ENCODE results near the gene SURF6.

Gene SURF6

DNA sequence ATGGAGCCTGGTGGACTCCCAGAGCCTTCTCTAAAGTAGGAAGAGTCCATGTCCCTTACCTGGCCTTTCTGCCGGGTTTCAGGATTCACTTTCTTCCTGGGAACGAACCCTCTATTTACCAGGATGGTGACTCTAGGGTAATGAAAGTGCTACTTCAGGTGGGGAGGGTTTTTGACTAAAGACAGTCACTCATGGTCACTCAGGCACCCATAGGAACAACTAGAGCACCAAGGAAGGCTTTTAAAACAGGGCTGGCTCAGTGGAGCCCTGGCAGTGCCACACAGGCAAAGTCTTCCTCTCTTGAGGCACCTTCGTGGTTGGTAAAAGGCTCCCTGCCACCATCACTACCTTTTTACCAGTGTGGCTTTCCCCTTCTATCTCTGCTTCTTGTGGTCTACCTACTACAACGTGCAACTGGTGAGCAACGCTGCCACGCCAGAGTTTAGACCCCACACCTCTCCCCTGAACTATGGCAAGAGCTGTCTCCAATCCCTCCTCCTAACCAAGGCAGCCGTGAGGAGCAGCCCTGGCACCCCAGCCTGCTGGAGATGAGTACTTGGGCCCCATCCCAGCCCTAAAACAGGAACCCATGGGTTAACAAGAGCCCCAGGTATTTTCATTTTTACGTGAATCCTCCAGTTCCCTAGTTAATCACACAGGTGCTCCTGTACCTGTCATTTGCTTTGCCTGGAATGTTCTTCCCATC lies 16.8 kb upstream of the SURF6 start:
- TF ChIP-seq CTCF (IDR thresholded peaks at IDR 0.05; ENCODE audit: insufficient read depth, low read length) (no peak), POLR2AphosphoS5 (IDR thresholded peaks at IDR 0.05; ENCODE audit: low read depth) (no peak), REST (IDR thresholded peaks at IDR 0.05; ENCODE audit: insufficient replicate concordance, low read depth) (no peak), GABPA (IDR thresholded peaks at IDR 0.05; ENCODE audit: low read depth) (no peak), SPI1 (IDR thresholded peaks at IDR 0.05; ENCODE audit: borderline replicate concordance, low read depth) (no peak)

GRCh38 chr9:133351908-133352634 lies 16.1 kb upstream of the SURF6 start:
- Histone ChIP-seq H3K27me3 (ENCODE audit: insufficient read depth, poor library complexity, severe bottlenecking) (no peaks in the 10 kb centered on the region), H3K4me3 (replicated peaks; ENCODE audit: insufficient read depth, low read length) (no peak overlapping the region), H3K27ac (replicated peaks) (no peak overlapping the region)
- peak in 1 of 2 experiments; percentile 83 for DNase-seq (ENCODE audit: low read depth in 1 of 2, low spot score in 1 of 2)
- TF ChIP-seq CTCF (IDR thresholded peaks at IDR 0.05; ENCODE audit: insufficient read depth, low read length) (peak; percentile 88), REST (IDR thresholded peaks at IDR 0.05; ENCODE audit: insufficient replicate concordance, low read depth) (no peak), GABPA (IDR thresholded peaks at IDR 0.05; ENCODE audit: low read depth) (no peak), POLR2AphosphoS5 (IDR thresholded peaks at IDR 0.05; ENCODE audit: low read depth) (peak; percentile 88)

More for the DNA sequence above, 16.8 kb upstream of the SURF6 start:
- DNase-seq (ENCODE audit: low read depth in 1 of 2, low spot score in 1 of 2) = no peak
- 0 out of 2 replicates have a peak overlapping the region, but pooled peaks have one; percentile 2 for H3K27ac ChIP-seq (replicated peaks)
- H3K4me3 ChIP-seq (replicated peaks; ENCODE audit: insufficient read depth, low read length) = no peak overlapping the region
- H3K27me3 ChIP-seq (ENCODE audit: insufficient read depth, poor library complexity, severe bottlenecking) = no peaks in the 10 kb centered on the region

GRCh38 chr9:133351526-133351907 lies 15.5 kb upstream of the SURF6 start:
- TF ChIP-seq POLR2AphosphoS5 (IDR thresholded peaks at IDR 0.05; ENCODE audit: low read depth) (no peak), REST (IDR thresholded peaks at IDR 0.05; ENCODE audit: insufficient replicate concordance, low read depth) (no peak), CTCF (IDR thresholded peaks at IDR 0.05; ENCODE audit: insufficient read depth, low read length) (no peak), SPI1 (IDR thresholded peaks at IDR 0.05; ENCODE audit: borderline replicate concordance, low read depth) (no peak), GABPA (IDR thresholded peaks at IDR 0.05; ENCODE audit: low read depth) (no peak)
- no peak overlapping the region for H3K27ac ChIP-seq (replicated peaks)
- H3K4me3 ChIP-seq (replicated peaks; ENCODE audit: insufficient read depth, low read length) = no peak overlapping the region
- no peaks in the 10 kb centered on the region for H3K27me3 ChIP-seq (ENCODE audit: insufficient read depth, poor library complexity, severe bottlenecking)
- no peak for DNase-seq (ENCODE audit: low read depth in 1 of 2, low spot score in 1 of 2)

Data from HL-60 (cell line).